Stimulated activated CD8-positive, alpha-beta memory T cell treated with anti-CD3 and anti-CD28 coated beads, Interleukin-12 subunit alpha, Interleukin-12 subunit beta, amount 100 ng/mL, for 24 hours (primary cell): ENCODE measurements around the gene NR1H2.

Source experiments
- DNase-seq: peaks from one replicate; pipeline ENCODE4 v3.0.0-alpha.2; 2020; ENCODE audit errors: extremely low read depth

The NR1H2 gene

GRCh38 chr19:50401605-50402450, 25.6 kb downstream of the NR1H2 start:
- no peak for DNase-seq

- DNase-seq = no peak
Observed at GRCh38 chr19:50402544-50403301, 26.5 kb downstream of the NR1H2 start.

DNA sequence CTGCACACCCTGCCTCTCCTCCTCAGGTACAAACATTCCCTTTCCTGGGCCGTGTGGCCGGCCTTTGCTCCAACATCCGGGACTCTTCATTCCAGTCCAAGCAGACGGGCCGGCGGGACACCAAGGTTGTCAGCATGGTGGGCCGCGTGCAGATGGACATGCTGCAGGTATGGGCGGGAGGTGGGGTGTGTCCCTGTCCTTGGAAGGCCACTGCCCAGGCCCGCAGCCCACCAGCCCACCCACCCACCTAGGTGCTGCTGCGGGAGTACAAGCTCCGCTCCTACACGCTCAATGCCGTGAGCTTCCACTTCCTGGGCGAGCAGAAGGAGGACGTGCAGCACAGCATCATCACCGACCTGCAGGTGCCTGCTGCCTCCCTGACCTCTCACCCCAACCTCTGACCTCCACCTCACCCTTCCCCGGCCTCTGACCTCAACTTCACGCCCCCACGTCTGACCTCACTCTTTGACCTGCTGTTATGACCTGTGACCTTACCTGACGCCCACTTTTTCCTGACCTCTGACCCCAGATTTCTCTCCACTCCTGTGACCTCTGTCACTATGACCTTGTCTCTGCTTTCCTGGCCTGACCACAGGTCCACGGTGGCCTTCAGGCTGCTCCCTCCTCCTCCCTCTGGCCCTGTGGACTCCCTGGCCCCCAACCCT, 30.0 kb downstream of the NR1H2 start:
- no peak for DNase-seq

DNA sequence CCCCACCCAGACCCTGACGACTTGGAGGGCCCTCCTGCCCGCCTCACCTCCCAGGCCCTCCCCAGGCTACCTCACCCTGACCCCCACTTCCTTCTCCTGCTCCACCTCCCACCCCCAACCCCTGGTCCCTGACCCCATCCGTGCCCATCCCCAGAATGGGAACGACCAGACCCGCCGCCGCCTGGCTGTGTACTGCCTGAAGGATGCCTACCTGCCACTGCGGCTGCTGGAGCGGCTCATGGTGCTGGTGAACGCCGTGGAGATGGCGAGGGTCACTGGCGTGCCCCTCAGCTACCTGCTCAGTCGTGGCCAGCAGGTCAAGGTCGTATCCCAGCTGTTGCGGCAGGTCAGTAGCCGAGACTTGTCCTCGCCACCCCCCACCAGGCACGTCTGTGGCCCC, 30.6 kb downstream of the NR1H2 start:
- no peak for DNase-seq

GRCh38 chr19:50409347-50409746, 33.1 kb downstream of the NR1H2 start:
- DNase-seq = no peak

DNA sequence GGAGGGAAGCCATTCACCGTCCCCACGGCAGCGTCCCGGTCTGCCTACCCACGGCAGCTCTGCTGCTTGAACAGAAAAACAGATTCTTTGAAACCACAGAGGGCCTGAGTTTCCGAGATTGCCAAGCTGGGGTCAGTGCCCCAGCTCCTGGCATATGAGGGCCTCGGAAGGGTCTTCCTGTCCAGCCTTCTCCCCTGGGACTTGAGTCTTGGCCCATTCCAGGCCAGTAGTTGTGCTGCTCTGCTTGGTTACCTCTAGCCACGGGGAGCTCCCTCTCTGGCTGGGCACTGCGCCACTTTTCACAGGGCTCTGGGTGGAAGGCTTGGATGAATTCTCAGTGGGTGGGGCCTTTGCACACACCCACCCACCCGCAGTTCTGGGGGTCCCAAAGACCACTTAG, 33.9 kb downstream of the NR1H2 start:
- DNase-seq = no peak

DNA sequence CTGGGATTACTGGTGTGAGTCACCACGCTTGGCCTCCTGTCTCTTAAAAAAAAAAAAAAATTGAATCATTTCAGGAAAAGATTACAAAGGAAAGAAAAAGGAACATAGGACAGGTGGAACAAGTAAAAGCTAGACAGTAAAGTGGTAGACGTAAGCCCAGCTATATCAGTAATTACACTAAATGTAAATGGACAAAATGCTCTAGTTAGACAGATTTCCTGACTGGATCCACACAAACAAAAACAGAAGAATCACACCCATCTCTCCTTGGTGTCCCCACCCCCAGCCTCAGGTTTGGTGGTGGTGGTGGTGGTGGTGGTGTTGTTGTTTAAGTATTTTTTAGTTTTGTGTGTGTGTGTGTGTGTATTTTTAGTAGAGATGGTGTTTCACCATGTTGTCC, 36.2 kb downstream of the NR1H2 start:
- no peak for DNase-seq

GRCh38 chr19:50413096-50413495, 36.8 kb downstream of the NR1H2 start:
- DNase-seq = no peak

- no peak for DNase-seq
Observed at GRCh38 chr19:50413531-50413930, 37.3 kb downstream of the NR1H2 start.

GRCh38 chr19:50414864-50415660, 38.8 kb downstream of the NR1H2 start:
- DNase-seq = peak; percentile 26

- no peak for DNase-seq
Observed at GRCh38 chr19:50415661-50416033, 39.4 kb downstream of the NR1H2 start.

DNA sequence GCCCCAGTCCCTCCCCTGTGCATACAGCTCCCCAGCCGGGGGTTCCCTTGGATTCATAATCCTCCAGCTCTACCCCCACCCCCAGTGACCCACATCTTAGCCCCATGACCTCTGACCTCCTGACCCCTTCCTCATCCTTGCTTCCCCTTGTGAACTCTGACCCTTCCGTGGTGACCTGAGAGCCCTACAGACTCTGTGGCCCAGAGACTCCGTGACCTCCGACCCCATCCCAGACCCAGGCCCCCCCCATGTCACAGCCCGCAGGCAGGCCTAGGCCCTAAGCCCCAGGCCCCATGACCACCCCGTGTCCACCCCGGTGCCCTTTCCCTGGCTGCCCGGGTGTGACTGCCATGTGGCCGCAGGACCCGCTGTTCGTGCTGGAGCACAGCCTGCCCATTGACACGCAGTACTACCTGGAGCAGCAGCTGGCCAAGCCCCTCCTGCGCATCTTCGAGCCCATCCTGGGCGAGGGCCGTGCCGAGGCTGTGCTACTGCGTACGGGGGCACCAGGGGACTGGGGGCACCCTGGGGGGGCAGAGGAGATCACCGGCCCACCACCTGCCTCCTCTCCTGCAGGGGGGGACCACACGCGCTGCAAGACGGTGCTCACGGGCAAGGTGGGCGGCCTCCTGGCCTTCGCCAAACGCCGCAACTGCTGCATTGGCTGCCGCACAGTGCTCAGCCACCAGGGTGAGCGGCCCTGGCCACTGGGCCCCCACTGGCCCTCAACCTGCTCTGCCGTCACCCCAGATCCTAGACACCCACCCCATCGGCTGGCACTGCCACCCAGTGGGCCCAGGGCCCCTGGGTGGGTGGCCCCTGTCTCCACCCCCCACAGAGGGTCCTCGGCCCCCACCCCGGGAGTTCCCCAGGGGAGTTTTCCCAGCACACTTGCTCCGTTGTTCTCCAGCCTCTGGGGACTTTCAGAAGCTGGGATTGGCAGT, 40.0 kb downstream of the NR1H2 start:
- no peak for DNase-seq

DNA sequence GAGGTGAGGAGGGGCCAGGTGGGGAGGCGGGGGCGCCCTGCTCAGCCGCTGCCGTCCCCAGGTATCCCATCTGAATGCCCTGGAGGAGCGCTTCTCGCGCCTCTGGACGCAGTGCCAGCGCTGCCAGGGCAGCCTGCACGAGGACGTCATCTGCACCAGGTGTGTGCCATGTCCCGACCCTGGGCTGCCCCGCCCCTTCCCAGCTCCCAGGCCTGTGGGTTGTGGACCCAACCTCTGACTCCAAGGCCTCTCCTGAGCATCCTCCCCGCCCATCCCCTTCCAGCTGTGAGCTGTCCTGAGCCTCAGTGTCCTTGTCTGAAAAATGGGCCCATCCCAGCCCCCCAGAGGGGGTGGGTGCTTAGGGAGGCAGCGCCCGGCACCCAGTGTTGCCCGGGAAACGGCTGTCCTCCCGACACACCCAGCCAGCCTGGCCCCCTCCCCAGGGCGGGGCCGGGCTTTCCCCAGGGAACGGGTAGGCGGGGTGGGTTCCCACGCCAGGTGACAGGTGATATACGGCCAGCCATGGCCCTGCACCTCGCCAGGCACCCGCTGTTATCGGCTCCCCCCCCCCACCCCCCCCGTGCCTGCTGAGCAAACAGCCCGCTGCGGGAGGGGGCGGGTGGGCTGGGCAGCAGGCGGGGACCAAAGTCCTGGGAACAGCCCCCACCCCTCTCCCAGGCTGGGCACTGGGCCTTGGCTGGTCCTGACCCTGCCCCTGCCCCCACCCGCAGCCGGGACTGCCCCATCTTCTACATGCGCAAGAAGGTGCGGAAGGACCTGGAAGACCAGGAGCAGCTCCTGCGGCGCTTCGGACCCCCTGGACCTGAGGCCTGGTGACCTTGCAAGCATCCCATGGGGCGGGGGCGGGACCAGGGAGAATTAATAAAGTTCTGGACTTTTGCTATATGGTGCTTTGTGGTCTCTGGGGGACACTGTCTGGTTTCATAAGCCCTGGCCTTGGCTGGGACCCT, 41.1 kb downstream of the NR1H2 start:
- DNase-seq = no peak

- DNase-seq = no peak
Observed at GRCh38 chr19:50418176-50419021, 42.1 kb downstream of the NR1H2 start, which contains the start of gene SPIB. TSS of gene SPIB (plus strand) at chr19:50418938. CDS start at chr19:50418963, 25 bp downstream.

DNA sequence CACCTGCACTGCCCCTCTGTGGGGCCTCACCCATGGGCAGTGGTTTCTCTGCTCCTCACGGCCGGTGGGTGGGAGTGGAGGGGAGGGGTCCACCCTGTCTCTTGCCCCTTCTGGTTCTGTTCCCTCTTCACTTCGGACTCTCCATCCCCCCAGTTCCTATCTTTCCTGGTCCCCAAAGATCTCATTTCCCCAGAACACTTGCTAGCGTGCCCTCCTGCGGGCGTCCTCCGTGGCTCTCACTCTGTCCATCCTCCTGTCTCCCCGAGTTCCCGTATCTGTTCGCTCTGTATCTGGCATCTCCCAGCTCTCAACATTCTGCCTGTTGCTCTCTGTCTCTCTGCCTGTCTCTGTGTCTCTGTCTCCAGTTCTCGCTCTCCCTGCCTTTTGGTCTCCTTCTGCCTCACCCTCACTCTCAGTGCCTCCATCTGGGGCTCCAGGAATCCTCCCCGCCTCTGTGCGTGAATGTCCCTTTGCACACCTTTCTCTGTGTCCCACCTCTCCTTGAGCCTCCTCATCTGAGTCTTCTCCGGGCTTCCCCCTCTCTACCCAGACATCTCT, 42.8 kb downstream of the NR1H2 start:
- DNase-seq = no peak

DNA sequence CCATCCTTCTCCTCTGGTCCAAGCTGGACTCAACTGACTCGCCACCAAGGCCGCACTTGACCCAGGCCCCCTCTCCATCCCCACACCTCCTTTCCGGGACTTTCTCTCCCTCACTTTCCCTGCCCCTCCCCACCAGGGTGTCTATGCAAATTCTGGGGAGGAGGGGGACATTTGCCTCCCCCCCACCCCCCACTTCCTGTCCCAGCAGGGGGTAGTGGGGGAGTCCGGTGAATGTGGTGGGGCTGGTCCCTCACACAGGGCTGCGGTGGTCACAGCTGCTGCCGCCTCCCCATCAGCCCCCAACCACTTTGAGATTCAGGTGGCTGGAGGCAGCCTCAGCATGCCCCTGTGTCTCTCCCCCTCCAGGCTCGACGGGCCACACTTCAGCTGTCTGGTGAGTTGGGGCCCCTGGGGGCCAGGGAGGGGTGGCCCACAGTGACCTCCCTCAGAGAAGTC, 43.4 kb downstream of the NR1H2 start:
- DNase-seq = no peak

- DNase-seq = no peak
Observed at GRCh38 chr19:50420127-50420526, 43.9 kb downstream of the NR1H2 start.

DNA sequence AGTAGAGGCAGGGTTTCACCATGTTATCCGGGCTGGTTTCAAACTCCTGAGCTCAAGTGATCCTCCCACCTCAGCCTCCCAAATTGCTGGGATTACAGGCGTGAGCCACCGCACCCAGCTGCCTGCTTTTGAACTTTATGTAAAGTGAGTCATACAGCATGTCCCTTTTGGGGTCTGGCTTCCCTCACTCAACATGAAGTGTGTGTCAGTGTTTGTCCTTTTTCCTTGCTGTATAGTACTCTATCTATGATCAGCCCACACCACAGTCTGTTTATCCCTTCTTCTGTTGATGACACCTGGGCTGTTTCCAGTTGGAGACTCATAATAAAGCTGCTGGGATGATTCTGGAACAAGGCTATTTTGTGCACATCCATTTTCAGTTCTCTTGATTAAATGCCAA, 44.6 kb downstream of the NR1H2 start:
- DNase-seq = no peak
